HG02623 (cell line): ENCODE data around the gene RTN4RL1.

ENCODE experiments used
- ATAC-seq: cut with Tn5 transposase; IDR thresholded peaks from one replicate; pipeline ENCODE4 v1.9.1; 2021; ENCODE audit warnings: moderate library complexity; ENCODE audit not compliant: unreplicated experiment

Gene RTN4RL1

DNA sequence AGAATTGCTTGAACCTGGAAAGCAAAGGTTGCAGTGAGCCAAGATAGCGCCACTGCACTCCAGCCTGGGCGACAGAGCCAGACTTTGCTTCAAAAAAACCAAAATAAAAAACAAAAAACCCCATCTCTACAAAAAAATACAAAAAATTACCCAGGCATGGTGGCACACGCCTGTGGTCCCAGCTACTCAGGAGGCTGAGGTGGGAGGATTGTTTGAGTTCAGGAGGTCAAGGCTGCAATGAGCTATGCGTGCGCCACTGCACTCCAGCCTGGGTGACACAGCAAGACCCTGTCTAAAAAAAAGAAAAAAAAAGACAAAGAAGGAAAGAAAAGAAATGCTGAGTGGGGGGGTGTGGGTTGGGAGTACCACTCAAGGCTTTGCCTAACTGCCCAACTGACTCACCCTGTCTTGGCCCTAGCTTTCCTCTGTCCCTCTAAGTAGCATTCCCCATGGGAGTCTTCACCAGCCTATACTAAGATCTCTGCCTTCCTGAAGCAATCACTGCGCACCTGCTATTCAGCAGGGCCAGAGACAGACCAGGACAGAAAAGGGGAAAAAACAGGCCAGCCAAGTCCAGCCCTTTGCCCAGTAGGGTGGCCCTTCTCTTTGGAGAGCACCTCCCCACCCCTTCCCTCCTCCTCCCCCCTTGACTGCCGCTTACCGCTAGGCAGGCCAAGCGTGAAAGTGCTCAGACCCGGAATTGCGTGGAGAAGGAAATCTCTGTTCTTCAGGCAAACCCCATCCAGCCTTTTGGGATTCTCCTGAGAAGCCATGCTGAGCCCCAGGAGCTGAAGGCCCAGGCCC lies 45.8 kb downstream of the RTN4RL1 start:
- ATAC-seq: no peak

DNA sequence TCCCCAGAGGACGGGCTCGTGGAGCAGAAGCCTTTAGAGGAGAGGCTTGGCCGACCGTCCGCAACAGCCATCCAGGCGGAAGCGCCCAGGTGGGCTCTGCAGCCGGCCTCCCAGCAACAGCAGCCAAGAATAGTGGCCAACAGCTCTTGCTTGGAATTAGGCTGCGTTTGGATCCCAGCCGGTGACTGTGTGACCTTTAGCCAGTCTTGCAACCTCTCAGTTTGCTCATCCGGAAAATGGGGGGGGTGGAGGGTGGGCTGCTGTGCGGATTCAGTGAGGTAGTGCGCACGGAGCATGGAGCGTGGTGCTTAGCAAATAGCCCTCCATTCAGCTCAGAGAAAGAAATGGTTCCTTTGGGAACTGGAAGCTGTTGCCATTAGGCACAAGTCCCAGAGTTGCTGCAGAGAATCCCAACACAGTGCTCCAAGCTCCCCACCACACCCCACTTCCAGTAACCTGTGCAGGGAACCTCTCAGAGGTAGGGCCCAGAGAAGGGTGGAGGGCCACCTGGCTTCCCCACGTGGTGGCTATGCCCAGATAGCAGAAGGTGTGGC lies 46.7 kb downstream of the RTN4RL1 start:
- ATAC-seq: no peak

DNA sequence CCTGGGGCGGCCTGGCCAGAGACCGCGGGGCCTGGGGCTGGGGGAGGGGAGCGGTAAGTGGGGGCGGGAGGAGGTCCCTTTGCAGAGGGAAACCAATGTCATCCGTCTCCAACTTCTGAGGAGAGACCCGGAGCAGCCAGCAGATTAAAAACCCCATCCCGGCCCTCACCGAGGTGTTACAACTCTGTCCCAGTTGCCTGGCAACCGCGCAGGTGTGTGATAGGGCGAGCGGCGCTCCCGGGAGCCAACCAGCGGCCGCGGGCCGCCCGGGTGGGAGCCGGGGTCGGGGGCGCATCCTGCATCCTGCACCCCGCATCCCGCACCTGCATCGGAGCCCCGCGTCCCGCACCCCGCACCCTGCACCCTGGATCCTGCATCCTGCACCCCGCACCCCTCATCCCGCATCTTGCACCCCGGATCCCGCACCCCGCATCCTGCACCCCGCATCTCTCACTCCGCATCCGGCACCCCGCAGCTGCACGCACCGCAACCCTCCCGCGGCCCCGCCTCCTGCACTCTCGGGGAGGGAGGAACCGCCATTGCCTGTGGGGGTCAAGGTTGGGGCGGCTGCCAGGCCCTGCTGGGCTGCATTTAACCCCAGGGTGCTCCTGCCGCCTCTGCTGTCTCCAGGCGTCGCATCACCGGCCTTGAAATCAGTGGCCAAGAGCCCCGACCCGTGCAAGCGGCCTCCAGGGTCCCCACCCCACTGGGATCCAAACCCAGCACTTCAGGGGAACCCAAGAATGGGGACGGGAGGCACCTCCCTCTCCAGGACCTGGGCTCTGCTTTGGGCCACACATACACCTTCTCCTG lies 47.3 kb downstream of the RTN4RL1 start:
- no peak for ATAC-seq

DNA sequence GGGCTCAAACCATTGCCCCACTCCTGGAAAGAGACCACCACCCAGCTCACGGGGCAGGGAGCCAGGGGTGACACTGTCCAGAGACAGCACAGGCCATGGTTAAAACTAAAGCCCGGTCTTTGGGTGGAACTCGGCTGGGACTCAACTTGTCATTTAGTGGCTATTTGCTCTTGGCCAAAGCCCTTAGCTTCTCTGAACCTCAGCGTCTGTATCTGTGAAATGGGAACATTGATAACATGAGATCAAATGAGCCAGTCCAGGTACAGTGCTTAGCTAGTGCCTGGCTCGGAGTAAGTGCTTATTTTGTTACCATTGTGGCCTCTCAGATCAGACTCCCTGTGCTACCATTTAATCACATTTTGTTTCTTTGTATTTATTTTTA lies 48.5 kb downstream of the RTN4RL1 start:
- ATAC-seq: no peak

DNA sequence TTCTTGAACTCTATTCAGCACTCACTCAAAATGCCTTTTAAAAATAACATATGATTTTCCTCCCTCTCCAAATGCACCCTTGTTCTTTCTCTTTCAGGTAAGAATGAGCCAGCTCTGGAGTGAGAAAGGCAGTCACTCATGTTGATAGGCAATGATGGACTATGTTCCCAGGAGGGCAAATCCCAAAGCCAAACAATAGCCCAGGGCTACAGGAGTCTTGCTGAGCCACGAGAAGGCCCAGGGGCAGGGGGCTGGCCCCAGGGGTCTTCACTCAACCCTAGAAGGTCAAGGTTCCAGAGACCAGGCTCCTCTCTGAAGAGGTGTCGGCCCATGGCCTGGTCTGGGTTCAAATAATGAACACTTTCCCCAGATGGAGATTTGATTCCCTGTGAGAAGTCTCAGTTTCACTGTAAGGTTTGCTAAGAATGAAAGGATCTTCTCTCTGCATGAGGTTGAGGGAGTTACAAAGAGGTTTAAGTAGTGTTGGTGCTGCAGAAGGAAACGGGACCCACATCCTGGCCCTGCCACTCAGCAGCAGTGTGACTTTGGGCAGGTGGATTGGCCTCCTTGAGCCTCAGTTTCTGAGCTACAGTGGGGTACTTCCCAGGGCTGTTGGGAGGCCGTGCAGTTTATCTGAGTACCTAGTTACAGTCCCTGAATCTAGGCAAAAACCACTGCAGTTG lies 49.0 kb downstream of the RTN4RL1 start:
- ATAC-seq: no peak

DNA sequence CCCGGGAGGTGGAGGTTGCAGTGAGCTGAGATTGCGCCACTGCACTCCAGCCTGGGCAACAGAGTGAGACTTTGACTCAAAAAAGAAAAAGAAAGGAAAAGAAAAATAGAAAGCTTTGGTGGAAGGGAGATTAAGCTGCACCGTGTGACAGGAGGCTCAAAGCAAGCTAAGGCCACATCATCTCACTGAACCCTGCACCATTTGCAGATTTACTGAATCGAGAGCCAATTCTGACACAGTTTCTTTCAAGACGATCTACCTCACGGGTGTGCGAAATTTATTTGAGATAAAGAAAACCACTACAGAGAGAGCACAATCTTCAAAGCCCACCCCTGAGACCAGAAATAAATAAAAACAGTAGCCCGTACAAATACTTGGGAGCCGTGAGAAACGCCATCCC lies 49.6 kb downstream of the RTN4RL1 start:
- no peak for ATAC-seq

DNA sequence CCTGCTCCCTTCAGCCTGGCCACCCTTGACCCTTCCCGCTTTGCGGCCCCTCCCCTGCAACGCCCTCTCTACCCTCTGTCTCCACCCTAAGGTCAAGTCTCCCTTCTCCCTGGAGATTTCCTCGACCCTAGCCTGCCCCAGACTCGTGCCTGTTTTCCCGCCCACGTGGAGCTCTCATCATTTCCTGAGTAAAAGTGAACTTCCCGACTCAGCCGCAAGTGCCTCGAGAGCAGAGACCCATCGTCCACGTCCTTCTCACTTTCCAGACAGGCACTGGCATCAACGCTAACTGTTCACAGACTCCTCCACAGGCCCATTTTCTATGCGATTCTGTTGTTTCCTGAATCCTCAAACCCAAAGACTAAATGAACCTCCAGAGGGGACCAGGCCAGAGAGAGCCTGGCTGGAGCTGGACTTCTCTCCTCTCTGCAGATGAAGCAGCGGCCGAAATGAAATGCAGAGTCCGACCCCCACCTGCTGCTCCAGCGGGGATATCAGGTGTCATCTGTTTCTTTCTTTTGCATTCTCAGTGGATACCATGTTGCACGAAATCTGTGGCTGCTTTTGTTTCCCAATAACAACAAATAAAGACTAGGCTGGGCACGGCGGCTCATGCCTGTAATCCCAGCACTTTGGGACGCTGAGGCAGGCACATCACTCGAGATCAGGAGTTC lies 52.5 kb downstream of the RTN4RL1 start:
- no peak for ATAC-seq

DNA sequence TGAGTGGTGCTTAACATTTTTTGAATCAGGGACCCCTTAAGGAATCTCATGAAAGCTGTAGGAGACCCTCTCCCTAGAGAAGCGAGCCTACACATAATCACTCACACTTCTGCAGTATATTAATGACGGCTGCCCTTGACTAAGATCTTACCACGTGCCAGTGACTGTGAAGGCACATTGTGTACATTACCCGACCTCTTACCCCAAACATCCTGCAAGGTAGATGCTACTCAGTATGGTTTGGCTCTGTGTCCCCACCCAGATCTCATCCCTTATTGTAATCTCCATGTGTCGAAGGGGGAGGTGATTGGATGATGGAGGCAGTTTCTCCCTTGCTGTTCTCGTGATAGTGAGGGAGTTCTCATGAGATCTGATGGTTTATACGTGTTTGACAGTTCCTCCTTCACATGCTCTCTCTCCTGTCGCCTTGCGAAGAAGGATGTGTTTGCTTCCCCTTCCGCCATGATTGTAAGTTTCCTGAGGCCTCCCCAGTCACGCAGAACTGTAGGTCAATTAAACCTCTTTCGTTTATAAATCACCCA lies 54.2 kb downstream of the RTN4RL1 start:
- ATAC-seq: no peak

DNA sequence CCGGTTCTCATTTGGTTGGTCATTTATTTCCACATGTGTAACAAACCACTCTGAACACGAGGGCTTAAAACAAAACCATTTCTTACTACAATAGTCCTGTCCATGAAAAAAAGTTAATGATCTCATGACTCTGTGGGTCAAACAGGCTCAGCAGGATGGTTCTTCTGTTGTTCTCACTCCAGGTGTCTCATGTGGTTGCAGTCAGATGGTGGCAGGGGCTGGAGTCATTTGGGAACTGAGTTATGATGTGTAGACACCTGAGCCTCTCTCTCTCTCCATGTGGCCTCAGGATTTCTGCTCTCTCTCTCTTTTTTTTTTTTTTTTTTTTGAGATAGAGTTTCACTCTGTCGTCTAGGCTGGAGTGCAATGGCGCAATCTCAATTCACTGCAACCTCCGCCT lies 55.4 kb downstream of the RTN4RL1 start:
- ATAC-seq: no peak

DNA sequence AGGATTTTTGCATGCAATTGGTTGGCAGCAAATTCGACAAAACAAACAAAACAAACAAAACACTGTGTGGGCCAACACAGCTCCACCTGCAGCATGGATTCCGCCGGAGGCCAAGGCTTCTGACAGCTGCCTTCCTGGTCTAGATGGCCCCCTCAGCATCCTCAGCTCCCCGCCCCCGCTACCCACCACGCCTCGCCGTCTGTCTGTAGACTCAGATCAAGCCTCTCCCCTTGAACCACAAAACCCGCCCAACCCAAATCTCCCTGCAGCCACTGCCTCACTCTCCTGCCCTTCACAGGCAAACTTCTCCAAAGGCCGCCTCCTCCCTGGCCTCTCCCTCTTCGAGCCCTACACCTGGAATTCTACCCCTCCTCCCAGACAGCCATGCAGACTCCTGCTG lies 57.9 kb downstream of the RTN4RL1 start:
- ATAC-seq: no peak

DNA sequence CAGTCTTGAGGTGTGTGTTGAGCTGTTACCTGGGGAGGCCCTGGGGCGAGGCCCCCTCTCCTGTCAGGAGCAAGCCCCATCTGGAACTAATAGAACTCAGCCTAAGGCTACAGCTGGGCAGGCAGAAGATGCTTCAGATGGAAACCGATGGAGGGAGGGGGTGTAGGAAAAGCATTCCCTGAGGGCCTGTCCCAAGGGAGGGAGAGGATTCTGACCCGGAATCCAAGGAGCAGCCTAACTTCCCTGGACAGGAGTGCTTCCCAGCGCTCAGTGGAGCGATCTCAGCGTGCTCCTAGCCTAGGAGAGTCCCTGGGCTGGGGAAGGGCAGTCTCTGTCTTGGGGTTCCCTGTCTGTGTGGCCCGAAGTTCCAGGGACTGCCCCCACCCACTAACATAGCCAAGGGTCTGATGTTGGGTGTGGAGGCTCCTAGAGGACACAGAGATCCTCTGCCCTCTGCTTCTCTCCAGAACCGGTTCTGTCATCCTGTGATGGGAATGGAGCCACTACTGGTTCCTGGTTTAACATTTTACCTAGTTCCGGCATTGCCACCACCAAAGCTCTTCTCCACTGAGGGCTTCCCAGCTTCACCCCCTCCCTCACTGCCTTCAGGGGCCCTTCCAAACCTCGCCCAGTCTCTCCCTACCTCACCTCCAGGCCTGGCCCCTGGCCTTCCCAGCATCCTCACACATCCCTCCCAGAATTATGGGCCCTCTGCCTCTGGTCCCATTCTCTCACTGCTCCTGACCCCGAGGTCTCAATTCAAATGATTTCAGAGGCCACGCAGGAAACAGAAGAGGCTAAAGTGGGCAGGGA lies 58.7 kb downstream of the RTN4RL1 start:
- ATAC-seq: no peak

DNA sequence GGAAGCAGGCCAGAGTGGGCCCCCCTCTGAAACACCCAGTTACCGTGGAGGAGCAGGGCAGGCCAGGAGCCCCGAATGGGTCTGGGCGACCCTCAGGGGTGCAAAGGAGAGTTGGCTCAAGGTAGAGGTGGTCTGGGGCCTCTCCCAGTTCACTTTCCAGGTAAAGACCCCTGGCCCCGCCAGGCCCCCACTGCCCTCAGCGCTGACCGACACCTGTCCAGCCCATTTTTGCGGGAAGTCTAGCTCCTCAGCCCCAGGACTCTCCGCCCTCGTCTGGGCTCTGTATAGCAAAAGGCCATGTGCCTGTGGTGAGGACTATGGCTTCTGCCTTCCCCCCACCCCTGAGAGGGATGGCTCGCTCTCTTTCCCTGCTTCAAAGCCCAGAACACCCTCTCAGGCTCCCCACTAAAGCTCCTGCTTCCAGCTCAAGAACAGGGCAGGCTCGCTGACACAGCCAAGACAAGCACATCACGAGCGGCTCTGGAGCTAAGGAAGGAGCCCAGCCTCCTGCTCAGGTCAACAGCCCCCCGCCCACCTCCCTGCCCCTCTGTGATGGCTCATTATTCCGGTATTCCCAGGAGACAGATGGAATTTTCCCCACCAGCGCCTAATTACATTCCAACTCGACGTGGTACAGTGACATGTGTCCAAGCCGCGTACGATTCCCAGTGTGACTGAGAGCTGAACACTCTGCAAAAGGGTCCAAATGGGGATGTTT lies 59.4 kb downstream of the RTN4RL1 start:
- ATAC-seq: no peak

DNA sequence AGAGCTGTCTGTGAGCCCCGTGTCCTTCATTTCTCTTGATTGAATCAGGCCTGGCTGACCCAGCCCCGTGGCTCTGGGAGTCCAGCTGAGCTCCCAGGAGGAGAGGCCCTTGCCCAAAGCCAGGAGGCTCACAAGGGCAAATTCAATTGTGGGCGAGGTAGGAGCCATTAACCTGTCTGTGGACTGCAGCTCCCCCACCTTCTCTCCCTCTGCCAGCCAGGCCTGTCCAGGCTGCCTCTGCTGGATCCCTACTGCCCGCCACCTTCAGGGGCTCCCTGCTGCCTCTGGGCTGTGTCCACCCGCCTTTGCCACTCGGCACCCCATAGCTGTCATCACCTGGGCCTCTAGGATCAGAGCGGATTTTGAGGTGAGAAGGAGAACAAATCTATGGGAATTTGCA lies 61.9 kb downstream of the RTN4RL1 start:
- ATAC-seq: no peak

DNA sequence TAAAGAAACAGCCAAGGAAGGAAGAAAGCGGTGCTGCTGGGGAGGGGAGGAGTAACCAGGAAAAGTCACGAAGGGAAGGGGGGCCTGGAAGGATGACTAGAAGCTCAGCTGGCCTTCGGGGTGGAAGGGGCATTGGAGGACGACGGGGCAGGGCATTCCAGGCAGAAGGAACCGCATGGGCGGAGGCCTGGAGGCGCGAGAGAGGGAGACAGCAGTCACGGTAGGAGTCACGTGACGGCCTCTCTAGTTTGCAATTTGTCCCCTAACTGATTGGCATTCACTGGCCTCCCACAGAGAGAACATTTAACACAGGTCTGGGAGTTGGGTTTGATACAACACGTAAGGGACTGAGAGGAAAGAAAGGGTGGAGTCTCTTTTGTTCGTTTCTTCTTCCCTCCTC lies 63.9 kb downstream of the RTN4RL1 start:
- ATAC-seq: no peak

DNA sequence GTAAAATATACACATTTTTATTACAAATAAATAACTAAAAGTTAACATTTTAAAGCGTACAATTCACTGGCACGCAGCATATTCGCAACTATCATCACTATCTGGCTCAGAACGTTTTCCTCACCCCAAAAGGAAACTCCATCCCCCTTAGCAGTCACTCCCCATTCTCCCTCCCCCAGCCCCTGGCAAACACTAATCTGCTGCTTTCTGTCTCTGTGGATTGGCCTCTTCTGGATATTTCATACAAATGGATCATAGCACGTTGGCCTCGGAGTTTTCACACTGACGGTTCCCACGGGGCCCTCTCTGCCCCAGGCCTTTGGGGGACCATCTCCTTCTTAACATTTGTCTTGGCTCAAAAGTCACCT lies 64.6 kb downstream of the RTN4RL1 start:
- no peak for ATAC-seq

DNA sequence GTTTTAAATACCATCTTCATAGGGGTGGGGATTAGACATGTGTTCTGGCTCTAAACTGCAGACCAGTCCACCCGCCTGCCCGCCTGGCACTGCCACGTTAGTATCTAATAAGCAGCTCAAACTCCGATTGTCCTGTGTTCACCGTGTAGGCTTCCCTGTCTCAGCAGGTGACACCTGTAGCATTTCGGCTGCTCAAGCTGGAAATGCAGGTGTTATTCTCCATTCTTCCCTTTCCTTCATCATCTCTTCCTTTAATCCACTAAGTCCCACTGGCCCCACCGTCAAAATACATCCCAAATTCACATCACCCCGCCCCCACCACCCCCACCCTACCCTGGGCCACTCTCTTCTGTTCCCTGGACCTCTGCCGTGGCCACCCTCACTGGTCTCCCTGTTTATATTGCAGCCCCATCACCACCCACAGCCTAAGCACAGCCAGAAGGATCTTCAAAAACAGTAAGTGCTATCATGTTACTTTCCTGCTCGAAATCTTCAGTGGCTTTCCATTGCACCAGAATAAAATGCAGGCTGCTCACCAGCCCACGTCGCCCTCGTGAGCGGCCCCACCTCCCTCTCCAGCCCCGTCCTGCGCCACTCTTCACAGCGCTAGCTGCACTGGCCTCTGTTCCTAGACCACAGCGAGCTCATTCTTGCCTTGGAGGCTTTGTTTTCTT lies 65.1 kb downstream of the RTN4RL1 start:
- no peak for ATAC-seq

DNA sequence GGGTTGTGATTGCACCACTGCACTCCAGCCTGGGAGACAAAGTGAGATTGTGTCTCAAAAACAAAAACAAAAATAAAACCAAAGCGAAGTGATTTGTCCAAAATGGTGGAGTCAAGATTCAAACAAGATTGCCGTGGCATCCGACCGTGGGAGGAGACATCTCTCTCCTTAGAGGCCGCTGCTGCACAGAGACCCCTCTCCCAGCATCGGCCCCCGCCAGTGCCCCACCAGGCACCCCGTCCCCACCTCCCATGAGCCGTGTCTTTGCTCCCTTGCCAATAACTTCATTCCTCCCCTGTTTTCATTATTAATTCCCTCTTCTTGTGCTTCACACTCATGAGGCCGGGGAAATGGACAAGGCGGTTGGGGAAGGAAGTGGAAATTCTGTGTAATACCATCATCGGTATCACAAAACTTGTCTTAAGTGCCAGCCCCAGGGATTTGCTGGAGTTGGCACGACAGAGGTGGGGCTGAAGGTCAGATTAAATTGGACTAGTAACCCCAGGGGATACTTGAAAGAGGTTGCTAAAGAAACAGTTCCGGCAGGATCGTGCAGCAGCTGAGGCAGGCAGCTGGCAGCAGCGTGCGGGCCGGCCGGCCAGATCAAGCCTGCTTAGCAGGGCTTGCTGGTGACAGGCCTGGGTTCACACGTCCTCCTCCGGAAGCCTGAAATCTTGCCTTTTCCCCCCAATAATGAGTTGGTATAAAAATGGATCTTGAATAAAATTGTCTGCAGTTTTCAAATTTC lies 66.8 kb downstream of the RTN4RL1 start:
- no peak for ATAC-seq

DNA sequence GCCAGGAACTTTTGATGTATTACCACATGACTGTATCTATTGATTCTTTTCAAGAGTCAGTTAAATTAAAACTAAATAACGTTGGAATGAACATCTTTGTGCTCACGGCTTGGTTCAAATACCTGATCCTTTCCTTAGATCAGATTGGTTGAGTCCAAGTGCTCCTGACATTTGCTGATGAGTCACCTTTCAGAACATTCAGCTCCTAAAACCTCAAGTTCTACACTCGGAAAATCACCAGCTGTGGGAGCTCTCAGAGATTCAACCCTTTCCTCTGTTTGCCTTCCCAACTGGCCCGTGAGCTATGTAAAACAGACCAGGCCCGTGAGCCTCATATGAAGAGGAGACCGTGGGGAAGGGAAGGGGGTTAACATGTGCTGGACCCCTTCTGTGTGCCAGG lies 68.1 kb downstream of the RTN4RL1 start:
- ATAC-seq: no peak
